ENCODE data around the gene MAP7D2.

Gene MAP7D2

GRCh38 chrX:20019672-20020365 lies 96.9 kb downstream of the MAP7D2 start:
- H3K9me3 ChIP-seq (ENCODE audit: control insufficient read depth in 1 of 2, low read length in 2 of 2), result no peaks in the 10 kb centered on the region
- no peaks in the 10 kb centered on the region for H3K36me3 ChIP-seq (ENCODE audit: control insufficient read depth in 1 of 2, insufficient read depth in 2 of 2, low read length in 2 of 2)
- no peaks in the 10 kb centered on the region for H3K27me3 ChIP-seq (ENCODE audit: control insufficient read depth in 1 of 2, insufficient read depth in 2 of 2, low read length in 2 of 2)
- H3K4me1 ChIP-seq (ENCODE audit: control insufficient read depth in 1 of 2, insufficient read depth in 2 of 2, low read length in 2 of 2), result no peaks in the 10 kb centered on the region
- H3K9ac ChIP-seq (ENCODE audit: low read depth in 1 of 2, low read length in 2 of 2), result no peak overlapping the region
- H3K27ac ChIP-seq (ENCODE audit: low read depth, low read length), result no peak overlapping the region
- H3K4me3 ChIP-seq (ENCODE audit: low read depth in 1 of 2, low read length in 2 of 2), result no peak overlapping the region

GRCh38 chrX:20016616-20016945 lies 100.1 kb downstream of the MAP7D2 start:
- H3K9ac ChIP-seq (ENCODE audit: low read depth in 1 of 2, low read length in 2 of 2), result no peak overlapping the region
- H3K4me1 ChIP-seq (ENCODE audit: control insufficient read depth in 1 of 2, insufficient read depth in 2 of 2, low read length in 2 of 2), result no peaks in the 10 kb centered on the region
- H3K27ac ChIP-seq (ENCODE audit: low read depth, low read length), result no peak overlapping the region
- H3K36me3 ChIP-seq (ENCODE audit: control insufficient read depth in 1 of 2, insufficient read depth in 2 of 2, low read length in 2 of 2), result no peaks in the 10 kb centered on the region
- no peaks in the 10 kb centered on the region for H3K9me3 ChIP-seq (ENCODE audit: control insufficient read depth in 1 of 2, low read length in 2 of 2)
- H3K27me3 ChIP-seq (ENCODE audit: control insufficient read depth in 1 of 2, insufficient read depth in 2 of 2, low read length in 2 of 2), result no peaks in the 10 kb centered on the region
- no peak overlapping the region for H3K4me3 ChIP-seq (ENCODE audit: low read depth in 1 of 2, low read length in 2 of 2)

GRCh38 chrX:20015945-20016615 lies 100.6 kb downstream of the MAP7D2 start:
- Histone ChIP-seq H3K9ac (ENCODE audit: low read depth in 1 of 2, low read length in 2 of 2) (no peak overlapping the region), H3K36me3 (ENCODE audit: control insufficient read depth in 1 of 2, insufficient read depth in 2 of 2, low read length in 2 of 2) (no peaks in the 10 kb centered on the region), H3K4me1 (ENCODE audit: control insufficient read depth in 1 of 2, insufficient read depth in 2 of 2, low read length in 2 of 2) (no peaks in the 10 kb centered on the region), H3K27me3 (ENCODE audit: control insufficient read depth in 1 of 2, insufficient read depth in 2 of 2, low read length in 2 of 2) (no peaks in the 10 kb centered on the region), H3K27ac (ENCODE audit: low read depth, low read length) (no peak overlapping the region), H3K4me3 (ENCODE audit: low read depth in 1 of 2, low read length in 2 of 2) (no peak overlapping the region), H3K9me3 (ENCODE audit: control insufficient read depth in 1 of 2, low read length in 2 of 2) (no peaks in the 10 kb centered on the region)

- H3K9ac ChIP-seq (ENCODE audit: low read depth in 1 of 2, low read length in 2 of 2), result no peak overlapping the region
- no peaks in the 10 kb centered on the region for H3K4me1 ChIP-seq (ENCODE audit: control insufficient read depth in 1 of 2, insufficient read depth in 2 of 2, low read length in 2 of 2)
- H3K9me3 ChIP-seq (ENCODE audit: control insufficient read depth in 1 of 2, low read length in 2 of 2), result no peaks in the 10 kb centered on the region
- no peak overlapping the region for H3K27ac ChIP-seq (ENCODE audit: low read depth, low read length)
- no peaks in the 10 kb centered on the region for H3K27me3 ChIP-seq (ENCODE audit: control insufficient read depth in 1 of 2, insufficient read depth in 2 of 2, low read length in 2 of 2)
- no peaks in the 10 kb centered on the region for H3K36me3 ChIP-seq (ENCODE audit: control insufficient read depth in 1 of 2, insufficient read depth in 2 of 2, low read length in 2 of 2)
- H3K4me3 ChIP-seq (ENCODE audit: low read depth in 1 of 2, low read length in 2 of 2), result no peak overlapping the region
Measured at GRCh38 chrX:20015422-20015821, 101.3 kb downstream of the MAP7D2 start.

- no peaks in the 10 kb centered on the region for H3K9me3 ChIP-seq (ENCODE audit: control insufficient read depth in 1 of 2, low read length in 2 of 2)
- no peak overlapping the region for H3K4me3 ChIP-seq (ENCODE audit: low read depth in 1 of 2, low read length in 2 of 2)
- H3K27ac ChIP-seq (ENCODE audit: low read depth, low read length), result no peak overlapping the region
- H3K9ac ChIP-seq (ENCODE audit: low read depth in 1 of 2, low read length in 2 of 2), result no peak overlapping the region
- no peaks in the 10 kb centered on the region for H3K27me3 ChIP-seq (ENCODE audit: control insufficient read depth in 1 of 2, insufficient read depth in 2 of 2, low read length in 2 of 2)
- no peaks in the 10 kb centered on the region for H3K4me1 ChIP-seq (ENCODE audit: control insufficient read depth in 1 of 2, insufficient read depth in 2 of 2, low read length in 2 of 2)
- H3K36me3 ChIP-seq (ENCODE audit: control insufficient read depth in 1 of 2, insufficient read depth in 2 of 2, low read length in 2 of 2), result no peaks in the 10 kb centered on the region
Measured at GRCh38 chrX:20011608-20012007, 105.1 kb downstream of the MAP7D2 start.

- no peak overlapping the region for H3K27ac ChIP-seq (ENCODE audit: low read depth, low read length)
- no peaks in the 10 kb centered on the region for H3K4me1 ChIP-seq (ENCODE audit: control insufficient read depth in 1 of 2, insufficient read depth in 2 of 2, low read length in 2 of 2)
- no peaks in the 10 kb centered on the region for H3K9me3 ChIP-seq (ENCODE audit: control insufficient read depth in 1 of 2, low read length in 2 of 2)
- H3K27me3 ChIP-seq (ENCODE audit: control insufficient read depth in 1 of 2, insufficient read depth in 2 of 2, low read length in 2 of 2), result no peaks in the 10 kb centered on the region
- no peak overlapping the region for H3K9ac ChIP-seq (ENCODE audit: low read depth in 1 of 2, low read length in 2 of 2)
- no peaks in the 10 kb centered on the region for H3K36me3 ChIP-seq (ENCODE audit: control insufficient read depth in 1 of 2, insufficient read depth in 2 of 2, low read length in 2 of 2)
- no peak overlapping the region for H3K4me3 ChIP-seq (ENCODE audit: low read depth in 1 of 2, low read length in 2 of 2)
Measured at GRCh38 chrX:20007962-20008622, 108.6 kb downstream of the MAP7D2 start.

- H3K9me3 ChIP-seq (ENCODE audit: control insufficient read depth in 1 of 2, low read length in 2 of 2), result no peaks in the 10 kb centered on the region
- no peak overlapping the region for H3K9ac ChIP-seq (ENCODE audit: low read depth in 1 of 2, low read length in 2 of 2)
- H3K27me3 ChIP-seq (ENCODE audit: control insufficient read depth in 1 of 2, insufficient read depth in 2 of 2, low read length in 2 of 2), result no peaks in the 10 kb centered on the region
- no peaks in the 10 kb centered on the region for H3K36me3 ChIP-seq (ENCODE audit: control insufficient read depth in 1 of 2, insufficient read depth in 2 of 2, low read length in 2 of 2)
- no peak overlapping the region for H3K4me3 ChIP-seq (ENCODE audit: low read depth in 1 of 2, low read length in 2 of 2)
- H3K4me1 ChIP-seq (ENCODE audit: control insufficient read depth in 1 of 2, insufficient read depth in 2 of 2, low read length in 2 of 2), result no peaks in the 10 kb centered on the region
- H3K27ac ChIP-seq (ENCODE audit: low read depth, low read length), result no peak overlapping the region
Measured at GRCh38 chrX:20005883-20006282, 110.8 kb downstream of the MAP7D2 start.

- Histone ChIP-seq H3K27ac (ENCODE audit: low read depth, low read length) (no peak overlapping the region), H3K27me3 (ENCODE audit: control insufficient read depth in 1 of 2, insufficient read depth in 2 of 2, low read length in 2 of 2) (no peaks in the 10 kb centered on the region), H3K9ac (ENCODE audit: low read depth in 1 of 2, low read length in 2 of 2) (no peak overlapping the region), H3K36me3 (ENCODE audit: control insufficient read depth in 1 of 2, insufficient read depth in 2 of 2, low read length in 2 of 2) (no peaks in the 10 kb centered on the region), H3K4me3 (ENCODE audit: low read depth in 1 of 2, low read length in 2 of 2) (no peak overlapping the region), H3K9me3 (ENCODE audit: control insufficient read depth in 1 of 2, low read length in 2 of 2) (no peaks in the 10 kb centered on the region), H3K4me1 (ENCODE audit: control insufficient read depth in 1 of 2, insufficient read depth in 2 of 2, low read length in 2 of 2) (no peaks in the 10 kb centered on the region)
Measured at GRCh38 chrX:20001588-20001987, 115.1 kb downstream of the MAP7D2 start.

GRCh38 chrX:19991350-19991718 lies 125.4 kb downstream of the MAP7D2 start:
- H3K9ac ChIP-seq (ENCODE audit: low read depth in 1 of 2, low read length in 2 of 2), result peak overlapping the region; percentile 35 to 54

GRCh38 chrX:19990556-19991349 lies 126.0 kb downstream of the MAP7D2 start, which contains the start of gene BCLAF3:
TSS of gene BCLAF3 (minus strand) at chrX:19991061. CDS start at chrX:19970264, 20,797 bp downstream.
- peak within 1 kb of the TSS; percentile 26 for H3K27ac ChIP-seq (ENCODE audit: low read depth, low read length)
- no peaks in the 10 kb centered on the region for H3K27me3 ChIP-seq (ENCODE audit: control insufficient read depth in 1 of 2, insufficient read depth in 2 of 2, low read length in 2 of 2)

More at GRCh38 chrX:19991350-19991718, 125.4 kb downstream of the MAP7D2 start:
- Histone ChIP-seq H3K27ac (ENCODE audit: low read depth, low read length) (peak overlapping the region; percentile 10), H3K4me1 (ENCODE audit: control insufficient read depth in 1 of 2, insufficient read depth in 2 of 2, low read length in 2 of 2) (peaks cover 3 to 4% of the 10 kb centered on the region in 2 donors), H3K27me3 (ENCODE audit: control insufficient read depth in 1 of 2, insufficient read depth in 2 of 2, low read length in 2 of 2) (no peaks in the 10 kb centered on the region), H3K36me3 (ENCODE audit: control insufficient read depth in 1 of 2, insufficient read depth in 2 of 2, low read length in 2 of 2) (no peaks in the 10 kb centered on the region), H3K9me3 (ENCODE audit: control insufficient read depth in 1 of 2, low read length in 2 of 2) (no peaks in the 10 kb centered on the region), H3K4me3 (ENCODE audit: low read depth in 1 of 2, low read length in 2 of 2) (peak overlapping the region; percentile 50 to 58)

More at GRCh38 chrX:19990556-19991349, 126.0 kb downstream of the MAP7D2 start, which contains the start of gene BCLAF3:
- H3K9ac ChIP-seq (ENCODE audit: low read depth in 1 of 2, low read length in 2 of 2), result peak within 1 kb of the TSS; percentile 54 to 59
- H3K4me3 ChIP-seq (ENCODE audit: low read depth in 1 of 2, low read length in 2 of 2), result peak within 1 kb of the TSS; percentile 63 to 68
- H3K4me1 ChIP-seq (ENCODE audit: control insufficient read depth in 1 of 2, insufficient read depth in 2 of 2, low read length in 2 of 2), result peaks cover 3 to 4% of the 10 kb centered on the region in 2 donors
- no peaks in the 10 kb centered on the region for H3K36me3 ChIP-seq (ENCODE audit: control insufficient read depth in 1 of 2, insufficient read depth in 2 of 2, low read length in 2 of 2)
- H3K9me3 ChIP-seq (ENCODE audit: control insufficient read depth in 1 of 2, low read length in 2 of 2), result no peaks in the 10 kb centered on the region
